ENCODE data around the gene WDR88. TPM values are rescaled to one million over a fixed set of nuclear protein-coding genes. Genes with fewer than 3 reads are reported as not detected.
"Not testable (repeated sequence)": the region's sequence is repeated elsewhere in the genome, so short reads cannot be mapped to it uniquely, and the experiment has no call there.

WDR88 gene
- total RNA-seq, 4 donors from 2014 or later = not detected

- Histone ChIP-seq H3K4me1 (peaks cover 7% of the 10 kb centered on the region), H3K27ac (no peak overlapping the region), H3K27me3 (no peaks in the 10 kb centered on the region), H3K9me3 (no peaks in the 10 kb centered on the region), H3K36me3 (no peaks in the 10 kb centered on the region), H3K4me3 (no peak overlapping the region)
- no peak for DNase-seq (ENCODE audit: low spot score in 2 of 2)
- TF ChIP-seq POLR2A (IDR thresholded peaks at IDR 0.05) (no peak), EP300 (IDR thresholded peaks at IDR 0.05) (no peak), POLR2AphosphoS5 (IDR thresholded peaks at IDR 0.05) (no peak), CTCF (IDR thresholded peaks at IDR 0.05) (no peak)
- WGBS = 71% methylated on average over 11 of the region's 11 CpGs
These were observed 54.7 kb downstream of the WDR88 start for GRCh38 chr19:33186431-33187182.

GRCh38 chr19:33187183-33187540 is 55.2 kb downstream of the WDR88 start:
- no peaks in the 10 kb centered on the region for H3K27me3 ChIP-seq
- H3K36me3 ChIP-seq = no peaks in the 10 kb centered on the region
- H3K9me3 ChIP-seq = no peaks in the 10 kb centered on the region
- H3K4me1 ChIP-seq = peaks cover 7% of the 10 kb centered on the region
- H3K4me3 ChIP-seq = no peak overlapping the region
- whole genome bisulfite sequencing = 71% methylated on average over 8 of the region's 8 CpGs
- no peak for TF ChIP-seq EP300 (IDR thresholded peaks at IDR 0.05)
- no peak for TF ChIP-seq POLR2AphosphoS5 (IDR thresholded peaks at IDR 0.05)
- TF ChIP-seq POLR2A (IDR thresholded peaks at IDR 0.05) = no peak
- no peak for TF ChIP-seq CTCF (IDR thresholded peaks at IDR 0.05)
- no peak overlapping the region for H3K27ac ChIP-seq
- peak in 1 of 2 donors; percentile 61 for DNase-seq (ENCODE audit: low spot score in 2 of 2)

GRCh38 chr19:33189453-33189852 is 57.5 kb downstream of the WDR88 start:
- WGBS = 44% methylated on average over 1 of the region's 1 CpG
- Histone ChIP-seq H3K27me3 (no peaks in the 10 kb centered on the region), H3K27ac (no peak overlapping the region), H3K36me3 (no peaks in the 10 kb centered on the region), H3K4me1 (peaks cover 4% of the 10 kb centered on the region), H3K4me3 (no peak overlapping the region), H3K9me3 (no peaks in the 10 kb centered on the region)
- no peak for TF ChIP-seq CTCF (IDR thresholded peaks at IDR 0.05)
- TF ChIP-seq POLR2AphosphoS5 (IDR thresholded peaks at IDR 0.05) = no peak
- TF ChIP-seq EP300 (IDR thresholded peaks at IDR 0.05) = no peak
- no peak for TF ChIP-seq POLR2A (IDR thresholded peaks at IDR 0.05)
- no peak for DNase-seq (ENCODE audit: low spot score in 2 of 2)

- DNase-seq (ENCODE audit: low spot score in 2 of 2) = peak in 1 of 2 donors; percentile 27
- 94% methylated on average over 4 of the region's 4 CpGs for WGBS
- H3K9me3 ChIP-seq, H3K27me3 ChIP-seq, H3K36me3 ChIP-seq, H3K27ac ChIP-seq, H3K4me3 ChIP-seq: not testable (repeated sequence)
- peaks cover 11% of the 10 kb centered on the region for H3K4me1 ChIP-seq
These were observed 59.2 kb downstream of the WDR88 start for GRCh38 chr19:33191092-33191491.

- H3K4me1 ChIP-seq = peaks cover 11% of the 10 kb centered on the region
- no peaks in the 10 kb centered on the region for H3K27me3 ChIP-seq
- 75% methylated on average over 5 of the region's 6 CpGs for WGBS
- H3K36me3 ChIP-seq = no peaks in the 10 kb centered on the region
- TF ChIP-seq POLR2AphosphoS5 (IDR thresholded peaks at IDR 0.05) (no peak), EP300 (IDR thresholded peaks at IDR 0.05) (no peak), CTCF (IDR thresholded peaks at IDR 0.05) (no peak), POLR2A (IDR thresholded peaks at IDR 0.05) (no peak)
- H3K27ac ChIP-seq = no peak overlapping the region
- DNase-seq (ENCODE audit: low spot score in 2 of 2) = peak in 1 of 2 donors; percentile 24
- H3K4me3 ChIP-seq = no peak overlapping the region
- H3K9me3 ChIP-seq = no peaks in the 10 kb centered on the region
These were observed 59.6 kb downstream of the WDR88 start for GRCh38 chr19:33191501-33191900.

GRCh38 chr19:33192010-33192409 is 60.1 kb downstream of the WDR88 start:
- WGBS = 71% methylated on average over 7 of the region's 7 CpGs
- Histone ChIP-seq H3K4me3 (no peak overlapping the region), H3K9me3 (no peaks in the 10 kb centered on the region), H3K4me1 (peaks cover 11% of the 10 kb centered on the region), H3K27me3 (no peaks in the 10 kb centered on the region), H3K36me3 (no peaks in the 10 kb centered on the region), H3K27ac (no peak overlapping the region)
- peak in 1 of 2 donors; percentile 25 for DNase-seq (ENCODE audit: low spot score in 2 of 2)
- TF ChIP-seq EP300 (IDR thresholded peaks at IDR 0.05) = no peak
- no peak for TF ChIP-seq CTCF (IDR thresholded peaks at IDR 0.05)
- no peak for TF ChIP-seq POLR2A (IDR thresholded peaks at IDR 0.05)
- no peak for TF ChIP-seq POLR2AphosphoS5 (IDR thresholded peaks at IDR 0.05)

All from suprapubic skin (tissue), 4 donors.